ENCODE measurements around the gene TTLL13. TPM values are rescaled to one million over a fixed set of nuclear protein-coding genes. Genes with fewer than 3 reads are reported as not detected.

TTLL13 gene
- total RNA-seq, 4 donors from 2014 or later, result 0.32 to 0.42 TPM; not detected in 2

DNA sequence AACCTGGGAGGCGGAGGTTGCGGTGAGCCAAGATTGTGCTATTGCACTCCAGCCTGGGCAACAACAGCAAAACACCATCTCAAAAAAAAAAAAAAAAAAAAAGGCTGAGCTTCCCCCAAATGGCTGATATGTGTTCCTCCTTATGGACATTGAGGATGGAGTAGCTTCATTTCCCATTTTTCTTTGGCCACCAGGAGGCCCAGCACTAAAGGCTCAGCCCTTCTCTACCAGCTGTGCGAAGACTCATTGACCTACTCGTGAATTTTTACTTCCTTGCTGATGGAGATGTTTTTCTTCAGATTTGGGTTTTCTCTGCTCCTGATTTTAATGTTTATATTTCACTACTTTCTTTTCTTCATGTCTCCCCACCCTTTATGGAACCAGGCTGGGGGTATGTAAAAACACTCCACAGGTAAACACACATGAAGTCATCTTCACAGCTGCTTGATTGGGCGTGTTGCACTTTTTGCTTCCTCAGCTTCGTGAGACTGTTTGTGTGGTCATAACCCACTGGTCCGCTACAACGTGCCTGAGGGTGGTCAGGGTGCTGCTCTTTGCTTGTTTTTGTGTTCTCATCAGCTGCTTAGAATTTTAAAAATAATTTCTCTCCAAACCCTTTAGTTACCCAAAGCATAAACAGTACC lies 34.7 kb upstream of the TTLL13 start:
- Histone ChIP-seq H3K36me3 (peaks cover 7 to 29% (median 19%) of the 10 kb centered on the region in 4 donors), H3K27ac (replicated peaks in 1 of 4) (peak overlapping the region in 1 of 4 donors; percentile 6), H3K9me3 (no peaks in the 10 kb centered on the region), H3K4me3 (no peak overlapping the region), H3K4me1 (peaks cover 40 to 55% (median 50%) of the 10 kb centered on the region in 4 donors), H3K27me3 (no peaks in the 10 kb centered on the region)
- no peak for TF ChIP-seq POLR2AphosphoS5 (IDR thresholded peaks at IDR 0.05)
- no peak for TF ChIP-seq POLR2A (IDR thresholded peaks at IDR 0.05; ENCODE audit: low read depth)
- TF ChIP-seq CTCF (IDR thresholded peaks at IDR 0.05), result peak in 2 of 3 experiments; percentile 6 to 35
- intact Hi-C loops (cut with DNase I), result no loop called here
- DNase-seq (ENCODE audit: extremely low spot score), result no peak
- WGBS, result 77% methylated on average over 8 of the region's 8 CpGs

DNA sequence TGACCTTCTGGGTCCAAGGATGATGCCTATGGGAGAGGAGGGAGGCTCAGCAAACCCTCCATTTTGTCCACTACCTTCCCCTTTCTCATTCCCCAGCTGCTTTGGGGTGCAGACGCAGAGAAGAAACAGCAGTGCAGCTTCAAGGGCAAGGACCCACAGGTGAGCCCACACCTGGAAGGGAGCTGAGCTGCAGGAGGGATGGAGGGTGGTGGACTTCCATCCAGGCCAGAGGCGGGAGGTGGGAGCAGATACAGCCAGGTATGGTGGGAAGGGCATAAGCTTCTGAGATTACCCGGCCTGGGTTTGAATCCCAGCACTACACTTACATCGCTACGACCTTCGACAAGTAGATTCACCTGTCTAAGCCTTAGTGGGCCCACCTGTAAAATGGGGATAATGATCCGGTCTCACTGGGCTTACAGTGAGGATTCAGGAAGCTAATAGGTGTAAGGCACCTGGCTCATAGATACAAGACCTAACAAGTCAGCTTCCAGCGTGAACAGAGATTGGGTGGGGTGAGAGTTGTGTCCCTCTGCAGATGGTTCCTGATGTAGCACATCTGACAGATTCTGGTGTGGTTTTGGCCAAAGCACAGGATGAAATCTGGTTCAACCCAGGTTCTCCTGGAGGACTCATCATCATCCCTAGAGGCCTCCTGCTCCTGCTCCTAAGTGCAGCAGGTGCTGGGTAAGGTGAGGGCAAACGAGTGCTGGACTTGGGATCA lies 31.5 kb upstream of the TTLL13 start:
- Histone ChIP-seq H3K4me1 (peaks cover 20 to 42% (median 37%) of the 10 kb centered on the region in 4 donors), H3K27me3 (no peaks in the 10 kb centered on the region), H3K36me3 (peaks cover 7 to 40% (median 30%) of the 10 kb centered on the region in 4 donors), H3K27ac (replicated peaks in 1 of 4) (peak overlapping the region in 1 of 4 donors; percentile 3), H3K9me3 (no peaks in the 10 kb centered on the region), H3K4me3 (no peak overlapping the region)
- 86% methylated on average over 9 of the region's 9 CpGs for WGBS
- DNase-seq (ENCODE audit: extremely low spot score), result no peak
- intact Hi-C loops (cut with DNase I), result no loop called here
- no peak for TF ChIP-seq EP300 (IDR thresholded peaks at IDR 0.05)
- no peak for TF ChIP-seq CTCF (IDR thresholded peaks at IDR 0.05)
- TF ChIP-seq POLR2A (IDR thresholded peaks at IDR 0.05; ENCODE audit: low read depth), result no peak
- no peak for TF ChIP-seq POLR2AphosphoS5 (IDR thresholded peaks at IDR 0.05)

DNA sequence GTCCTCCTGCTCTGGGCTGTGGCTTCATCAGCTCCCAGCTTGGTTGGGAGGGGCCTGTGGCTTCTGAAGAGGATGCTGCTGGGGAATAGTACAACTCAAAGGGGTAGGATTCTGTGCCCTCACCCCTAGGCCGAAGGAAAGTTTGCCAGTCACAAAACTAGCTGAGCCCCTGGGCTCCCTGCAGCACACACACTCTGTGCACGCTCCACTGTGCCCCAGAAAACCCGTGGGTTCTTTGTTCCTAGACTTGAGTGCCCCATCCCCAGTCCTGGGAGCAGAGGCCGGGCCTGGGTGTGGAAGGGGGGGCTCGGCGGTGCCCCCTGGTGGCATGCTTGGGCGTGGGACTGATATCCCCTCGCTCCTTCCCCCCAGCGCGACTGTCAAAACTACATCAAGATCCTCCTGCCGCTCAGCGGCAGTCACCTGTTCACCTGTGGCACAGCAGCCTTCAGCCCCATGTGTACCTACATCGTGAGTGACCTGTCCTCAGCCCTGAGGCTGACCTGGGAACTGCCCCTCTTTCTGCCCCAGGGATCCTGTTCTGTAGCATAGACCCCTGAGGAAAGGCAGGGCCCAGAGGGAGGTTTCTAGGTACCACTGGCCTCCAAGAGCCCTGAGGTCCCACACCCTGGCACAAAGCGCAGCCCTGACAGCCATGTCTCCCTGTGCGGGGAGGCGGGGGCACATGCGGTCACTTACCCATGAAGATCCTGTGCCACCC lies 29.8 kb upstream of the TTLL13 start:
- Histone ChIP-seq H3K27ac (replicated peaks in 1 of 4) (peak overlapping the region; percentile 34 to 64 (median 44)), H3K27me3 (no peaks in the 10 kb centered on the region), H3K9me3 (no peaks in the 10 kb centered on the region), H3K4me1 (peaks cover 12 to 32% (median 29%) of the 10 kb centered on the region in 4 donors), H3K4me3 (no peak overlapping the region), H3K36me3 (peaks cover 21 to 58% (median 48%) of the 10 kb centered on the region in 4 donors)
- intact Hi-C loops (cut with DNase I), result no loop called here
- WGBS, result 97% methylated on average over 4 of the region's 17 CpGs
- DNase-seq (ENCODE audit: extremely low spot score), result no peak
- TF ChIP-seq CTCF (IDR thresholded peaks at IDR 0.05), result peak; percentile 60 to 79 (median 75)
- no peak for TF ChIP-seq POLR2A (IDR thresholded peaks at IDR 0.05; ENCODE audit: low read depth)

DNA sequence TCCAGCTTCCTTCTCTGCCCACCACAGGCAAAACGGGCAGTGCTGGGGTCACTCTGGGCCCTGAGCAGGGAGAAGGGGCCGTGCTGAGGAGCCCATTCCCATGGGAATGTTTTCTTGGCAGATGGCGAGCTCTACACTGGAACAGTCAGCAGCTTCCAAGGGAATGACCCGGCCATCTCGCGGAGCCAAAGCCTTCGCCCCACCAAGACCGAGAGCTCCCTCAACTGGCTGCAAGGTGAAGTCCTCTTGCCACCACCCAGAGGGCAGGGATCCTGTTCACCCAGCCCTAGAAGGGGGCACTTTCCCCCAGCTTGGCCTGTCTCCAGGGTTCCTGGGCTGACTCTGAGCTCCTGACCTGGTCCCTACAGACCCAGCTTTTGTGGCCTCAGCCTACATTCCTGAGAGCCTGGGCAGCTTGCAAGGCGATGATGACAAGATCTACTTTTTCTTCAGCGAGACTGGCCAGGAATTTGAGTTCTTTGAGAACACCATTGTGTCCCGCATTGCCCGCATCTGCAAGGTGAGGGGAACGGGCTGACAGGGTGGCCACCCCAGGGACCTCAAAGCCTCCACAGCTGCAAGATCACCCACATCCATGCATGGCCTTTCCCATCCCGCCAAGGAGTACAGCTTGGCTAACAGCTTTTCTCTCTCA lies 28.0 kb upstream of the TTLL13 start:
- intact Hi-C loops (cut with DNase I), result no loop called here
- H3K27ac ChIP-seq (replicated peaks in 1 of 4), result peak overlapping the region; percentile 66 to 75 (median 70)
- H3K36me3 ChIP-seq, result peaks cover 39 to 76% (median 65%) of the 10 kb centered on the region in 4 donors
- DNase-seq (ENCODE audit: extremely low spot score), result no peak
- WGBS, result 51% methylated on average over 10 of the region's 14 CpGs
- H3K4me1 ChIP-seq, result peaks cover 12 to 45% (median 29%) of the 10 kb centered on the region in 4 donors
- no peak overlapping the region for H3K4me3 ChIP-seq
- no peaks in the 10 kb centered on the region for H3K9me3 ChIP-seq
- TF ChIP-seq EP300 (IDR thresholded peaks at IDR 0.05) (no peak), POLR2AphosphoS5 (IDR thresholded peaks at IDR 0.05) (peak; percentile 61 to 66), POLR2A (IDR thresholded peaks at IDR 0.05; ENCODE audit: low read depth) (no peak), CTCF (IDR thresholded peaks at IDR 0.05) (peak; percentile 87 to 89 (median 87))
- H3K27me3 ChIP-seq, result no peaks in the 10 kb centered on the region

Measured in esophagus muscularis mucosa (tissue), 4 donors.